Measurements from ENCODE around the gene ENKD1. TPM values are rescaled to one million over a fixed set of nuclear protein-coding genes. Genes with fewer than 3 reads are reported as not detected.

Gene ENKD1
- total RNA-seq, 4 donors from 2014 or later = 6.2 to 17.6 (median 16.0) TPM

GRCh38 chr16:67632415-67633172 lies 34.0 kb downstream of the ENKD1 start:
- TF ChIP-seq CTCF (IDR thresholded peaks at IDR 0.05; ENCODE audit: low read depth) = no peak

GRCh38 chr16:67628216-67628615 lies 38.3 kb downstream of the ENKD1 start:
- TF ChIP-seq CTCF (IDR thresholded peaks at IDR 0.05; ENCODE audit: low read depth) = no peak

- no peak for TF ChIP-seq CTCF (IDR thresholded peaks at IDR 0.05; ENCODE audit: low read depth)
Measured at GRCh38 chr16:67613808-67614207, 52.7 kb downstream of the ENKD1 start.

Other genes starting within 250 kb of the ENKD1 start
- gene HSD11B2, start 235.6 kb downstream of the ENKD1 start, total RNA-seq = 1 to 10 TPM in 1 of 4 donors, under 1 TPM in 2, not detected in 1; 0.22 to 1.3 (median 0.51) TPM
- gene ATP6V0D1, start 185.6 kb downstream of the ENKD1 start, total RNA-seq = 100 to 1,000 TPM in 1 of 4 donors, 10 to 100 TPM in 3; 66.4 to 169 (median 82.9) TPM
- gene AGRP, start 183.2 kb downstream of the ENKD1 start, total RNA-seq = not detected
- 10 to 100 TPM; 34.8 to 60.2 (median 46.7) TPM for gene RIPOR1, start 137.9 kb downstream of the ENKD1 start, total RNA-seq
- 10 to 100 TPM; 22.9 to 43.7 (median 29.3) TPM for gene CTCF, start 104.2 kb downstream of the ENKD1 start, total RNA-seq
- 1 to 10 TPM in 1 of 4 donors, under 1 TPM in 2, not detected in 1; 0.38 to 2.0 (median 0.44) TPM for gene CARMIL2, start 21.6 kb downstream of the ENKD1 start, total RNA-seq
- gene ACD, start 6.5 kb downstream of the ENKD1 start, total RNA-seq = 10 to 100 TPM in 3 of 4 donors, 1 to 10 TPM in 1; 8.0 to 19.2 (median 14.9) TPM
- gene PARD6A, start 5.8 kb downstream of the ENKD1 start, total RNA-seq = 1 to 10 TPM; 2.8 to 5.4 (median 4.8) TPM
- gene C16orf86, start 64 bp upstream of the ENKD1 start, total RNA-seq = 10 to 100 TPM in 2 of 4 donors, 1 to 10 TPM in 1, under 1 TPM in 1; 0.98 to 14.5 (median 10.7) TPM
- gene GFOD2, start 52.6 kb upstream of the ENKD1 start, total RNA-seq = 10 to 100 TPM in 3 of 4 donors, 1 to 10 TPM in 1; 9.1 to 21.1 (median 13.6) TPM
- gene RANBP10, start 139.8 kb upstream of the ENKD1 start, total RNA-seq = 10 to 100 TPM in 1 of 4 donors, 1 to 10 TPM in 3; 8.1 to 11.7 (median 9.3) TPM
- 1 to 10 TPM in 2 of 4 donors, under 1 TPM in 1, not detected in 1; 0.88 to 1.5 (median 1.0) TPM for gene TSNAXIP1, start 140.1 kb upstream of the ENKD1 start, total RNA-seq
- gene THAP11, start 175.6 kb upstream of the ENKD1 start, total RNA-seq = 10 to 100 TPM; 21.2 to 36.9 (median 34.0) TPM
- gene NUTF2, start 180.2 kb upstream of the ENKD1 start, total RNA-seq = 10 to 100 TPM; 56.5 to 98.2 (median 75.4) TPM
- gene CENPT, start 180.9 kb upstream of the ENKD1 start, total RNA-seq = 10 to 100 TPM; 22.8 to 48.0 (median 30.8) TPM
- gene EDC4, start 206.3 kb upstream of the ENKD1 start, total RNA-seq = 10 to 100 TPM; 21.0 to 47.5 (median 28.3) TPM
- 1 to 10 TPM in 3 of 4 donors, not detected in 1; 1.3 to 7.2 (median 2.5) TPM for gene NRN1L, start 218.1 kb upstream of the ENKD1 start, total RNA-seq
- gene PSKH1, start 226.5 kb upstream of the ENKD1 start, total RNA-seq = 10 to 100 TPM in 2 of 4 donors, 1 to 10 TPM in 2; 7.0 to 28.4 (median 10.9) TPM